Measurements from ENCODE around the gene ST6GALNAC4. TPM values are rescaled to one million over a fixed set of nuclear protein-coding genes. Genes with fewer than 3 reads are reported as not detected.
"Not testable (repeated sequence)": the region's sequence is repeated elsewhere in the genome, so short reads cannot be mapped to it uniquely, and the experiment has no call there.

The ST6GALNAC4 gene
- total RNA-seq, 1 experiment from 2014 or later: 12.6 TPM

DNA sequence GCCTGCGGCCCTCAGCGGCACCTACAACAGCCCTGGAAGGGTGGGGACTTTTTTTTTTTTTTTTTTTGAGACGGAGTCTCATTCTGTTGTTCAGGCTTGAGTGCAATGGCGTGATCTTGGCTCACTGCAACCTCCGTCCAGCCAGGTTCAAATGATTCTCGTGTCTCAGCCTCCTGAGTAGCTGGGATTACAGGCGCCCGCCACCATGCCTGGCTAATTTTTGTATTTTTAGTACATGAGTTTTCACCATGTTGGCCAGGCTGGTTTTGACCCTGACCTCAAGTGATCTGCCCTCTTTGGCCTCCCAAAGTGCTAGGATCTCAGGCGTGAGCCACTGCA is 46.7 kb downstream of the ST6GALNAC4 start:
- DNase-seq (ENCODE audit: low read depth): not testable (repeated sequence)

- peak; percentile 84 for DNase-seq (ENCODE audit: low read depth)
These were observed 47.3 kb downstream of the ST6GALNAC4 start for GRCh38 chr9:127869310-127870152.

DNA sequence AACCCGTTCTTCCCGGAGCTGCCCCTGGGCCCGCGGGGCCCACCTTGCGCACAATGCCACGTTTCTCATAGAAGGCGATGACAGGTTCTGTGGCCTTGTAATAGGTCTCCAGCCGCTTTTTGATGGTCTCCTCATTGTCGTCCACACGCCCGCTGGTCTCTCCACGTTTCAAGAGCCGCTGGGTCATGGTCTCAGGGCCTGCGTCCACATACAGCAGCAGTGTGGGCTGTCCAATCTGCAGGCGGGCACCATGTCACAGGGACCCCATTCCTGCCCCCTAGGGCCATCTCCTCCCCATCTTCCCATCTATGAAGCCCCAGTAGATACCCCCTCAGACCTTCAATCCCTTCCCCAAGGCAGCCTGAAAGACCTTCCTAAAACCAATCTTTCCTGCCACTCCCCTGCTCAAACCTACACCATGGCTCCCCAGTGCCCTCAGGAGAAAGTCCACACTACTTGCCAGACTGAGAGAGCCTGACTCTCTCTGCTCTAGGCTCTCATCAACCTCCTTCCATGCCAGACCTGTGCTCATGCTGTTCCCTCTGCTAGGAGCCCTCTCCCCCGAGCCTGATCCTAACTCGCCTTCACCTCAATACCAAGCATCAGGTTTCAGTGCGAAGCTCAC is 48.5 kb downstream of the ST6GALNAC4 start:
- no peak for DNase-seq (ENCODE audit: low read depth)

DNA sequence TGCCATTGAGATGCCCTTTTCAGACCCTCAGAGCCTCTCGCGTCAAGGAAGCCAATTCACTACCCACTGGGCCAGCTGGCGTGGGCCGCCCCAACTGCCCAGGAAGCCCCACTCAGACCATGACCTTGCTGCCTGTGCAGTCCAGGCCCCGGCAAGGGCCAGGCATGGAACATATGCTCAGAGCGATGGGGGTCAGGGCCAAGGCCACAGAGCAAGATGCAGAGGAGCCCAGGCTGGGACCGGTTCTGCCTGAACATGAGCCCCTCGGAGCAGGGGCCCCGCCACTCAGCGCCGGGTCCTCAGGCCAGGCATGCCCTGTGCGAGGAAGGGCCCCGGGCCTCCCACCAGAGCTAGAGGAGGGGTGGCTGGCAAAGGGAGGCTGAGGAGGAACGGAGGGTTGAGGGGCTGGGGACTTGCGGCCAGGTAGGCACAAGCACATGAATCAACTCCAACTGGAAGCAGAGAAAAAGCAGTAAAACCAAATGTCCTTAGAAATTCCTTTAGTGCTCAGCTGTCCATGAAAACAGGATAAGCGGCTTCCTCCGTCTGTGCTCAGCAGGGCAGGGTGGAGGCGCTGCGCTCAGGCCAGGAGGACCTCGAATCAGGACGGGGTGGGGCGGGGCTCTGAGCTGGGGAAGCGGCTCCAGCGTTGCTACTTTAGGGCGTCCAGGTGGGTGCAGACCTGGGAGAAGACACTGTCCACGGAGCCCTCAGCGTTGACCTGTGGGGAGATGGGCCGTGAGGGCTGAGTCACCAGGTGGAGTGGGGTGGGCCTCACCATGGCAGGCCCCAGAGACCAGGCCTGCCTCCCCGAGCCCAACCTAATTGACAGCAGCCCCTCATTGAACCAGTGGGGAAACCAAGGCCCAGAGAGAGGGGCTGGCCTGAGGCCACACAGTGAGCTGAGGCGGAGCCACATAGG is 49.2 kb downstream of the ST6GALNAC4 start:
- DNase-seq (ENCODE audit: low read depth): no peak

DNA sequence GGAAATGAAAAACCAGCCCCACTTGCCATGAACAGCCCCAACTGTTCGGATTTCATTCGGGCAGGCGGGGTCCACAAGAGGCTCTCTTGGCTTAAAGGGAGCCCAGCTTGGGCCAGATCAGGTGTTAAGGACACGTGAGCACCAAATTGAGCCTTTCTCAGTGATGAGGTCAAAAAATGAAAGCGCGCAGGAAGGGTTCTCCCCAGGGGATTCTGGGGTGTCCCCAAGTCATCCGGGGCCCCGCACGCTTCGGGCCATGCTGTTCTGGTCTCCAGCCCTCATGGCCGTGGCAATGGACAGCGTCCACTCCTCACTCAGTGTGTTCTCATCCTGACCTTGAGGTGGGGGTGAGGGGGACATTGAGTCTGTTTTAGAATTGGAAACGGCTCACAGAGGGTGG is 50.3 kb downstream of the ST6GALNAC4 start:
- DNase-seq (ENCODE audit: low read depth): no peak

DNA sequence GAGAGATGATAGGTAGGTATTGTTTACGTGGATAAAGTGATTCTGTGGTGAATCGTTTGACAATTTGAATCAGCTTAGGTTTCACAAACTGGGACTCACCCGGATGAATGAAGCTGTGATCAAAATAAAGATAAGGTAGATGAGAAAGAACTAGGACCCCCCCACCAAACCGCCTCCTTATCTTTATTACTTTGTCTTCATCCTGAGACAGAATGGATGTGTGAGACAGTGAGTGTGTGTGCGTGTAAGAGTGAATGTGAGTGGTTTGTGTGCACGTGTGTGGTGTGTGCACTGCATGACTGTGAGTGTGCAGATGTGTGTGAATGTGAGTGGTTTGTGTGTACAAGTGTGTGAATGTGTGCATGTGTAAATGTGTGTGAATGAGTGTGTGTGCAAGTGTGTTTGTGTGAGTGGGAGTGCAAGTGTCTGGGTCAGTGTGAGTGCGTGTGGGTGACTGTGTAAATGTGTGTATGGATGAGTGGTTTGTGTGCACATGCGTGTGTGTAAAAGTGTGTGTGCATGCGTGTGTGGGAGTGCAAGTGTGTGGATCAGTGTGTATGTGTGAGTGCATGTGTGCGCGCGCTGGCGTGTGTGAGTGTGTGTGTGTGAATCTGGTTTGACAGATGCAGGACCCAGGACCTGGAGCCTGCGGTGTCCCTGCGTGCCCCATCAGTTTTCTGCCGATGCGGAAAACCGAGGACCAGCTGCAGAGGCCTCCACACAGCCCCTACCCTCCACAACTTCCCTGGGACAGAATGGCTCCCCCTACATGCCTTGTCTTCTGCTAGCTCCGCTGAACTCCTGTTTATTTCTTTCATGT is 51.0 kb downstream of the ST6GALNAC4 start:
- no peak for DNase-seq (ENCODE audit: low read depth)

- DNase-seq (ENCODE audit: low read depth): no peak
These were observed 53.6 kb downstream of the ST6GALNAC4 start for GRCh38 chr9:127863191-127863621.

DNA sequence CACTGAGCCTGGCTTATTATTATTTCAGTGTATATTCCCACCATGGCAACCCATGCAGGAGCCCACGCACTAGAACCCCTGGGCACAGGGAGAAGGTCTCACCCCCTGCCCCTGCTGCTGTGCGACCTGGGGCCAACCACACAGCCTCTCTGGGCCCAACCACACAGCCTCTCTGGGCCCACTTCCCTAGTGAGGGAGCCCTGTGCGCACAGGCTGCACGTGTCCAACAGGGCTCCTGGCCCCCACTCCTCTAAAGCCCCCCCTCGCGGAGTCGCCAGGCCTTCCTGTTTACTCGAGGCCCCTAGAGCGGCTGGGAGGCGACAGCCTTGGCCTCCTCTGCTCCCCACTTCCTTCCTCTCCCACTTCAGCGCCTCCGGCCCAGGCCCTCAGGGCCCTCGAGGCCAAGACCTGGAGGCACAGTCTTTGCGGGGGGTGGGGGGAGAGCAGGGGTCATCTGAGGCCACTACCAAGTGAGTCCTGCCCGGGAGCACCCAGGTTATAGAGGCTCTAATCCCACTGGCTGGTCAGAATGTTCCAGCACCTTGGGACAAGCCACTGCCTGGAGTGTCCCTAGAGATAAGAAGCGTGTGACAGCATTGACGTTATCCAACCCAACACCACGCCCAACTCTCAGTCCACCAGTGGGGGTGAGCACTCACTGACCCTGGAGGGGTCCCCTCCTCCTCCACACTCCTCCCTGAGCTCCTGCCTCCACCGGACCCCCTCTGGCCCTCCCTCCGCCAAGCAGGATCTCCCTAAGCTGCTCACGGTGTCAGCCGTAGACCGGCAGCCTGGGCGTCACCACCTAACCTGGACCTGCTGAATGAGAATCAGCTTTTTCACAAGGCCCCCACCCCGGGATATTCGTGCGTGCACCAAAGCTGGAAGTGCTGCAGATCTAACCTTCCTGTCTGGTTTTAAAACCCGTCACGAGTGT is 54.5 kb downstream of the ST6GALNAC4 start:
- DNase-seq (ENCODE audit: low read depth): peak; percentile 40

GRCh38 chr9:127860779-127861178 is 56.1 kb downstream of the ST6GALNAC4 start:
- DNase-seq (ENCODE audit: low read depth): no peak

DNA sequence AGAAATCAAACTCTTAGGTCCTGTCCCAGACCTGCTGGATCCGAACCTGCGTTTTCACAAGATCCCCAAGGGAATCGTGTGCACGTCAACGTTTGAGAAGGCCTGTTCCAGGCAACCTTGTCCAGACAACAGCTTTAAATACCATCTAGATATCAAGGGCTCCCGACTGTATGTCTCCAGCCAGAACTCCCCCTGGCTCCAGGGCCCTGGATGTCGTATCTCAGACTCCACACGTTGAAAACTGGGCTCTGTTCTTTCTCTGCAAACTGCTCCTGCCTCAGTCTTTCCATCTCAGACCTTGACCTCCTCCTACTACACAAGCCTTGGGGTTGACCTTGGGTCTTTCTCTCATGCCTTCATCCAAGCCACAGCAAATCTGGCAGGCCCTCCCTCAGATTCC is 56.6 kb downstream of the ST6GALNAC4 start:
- DNase-seq (ENCODE audit: low read depth): no peak

DNA sequence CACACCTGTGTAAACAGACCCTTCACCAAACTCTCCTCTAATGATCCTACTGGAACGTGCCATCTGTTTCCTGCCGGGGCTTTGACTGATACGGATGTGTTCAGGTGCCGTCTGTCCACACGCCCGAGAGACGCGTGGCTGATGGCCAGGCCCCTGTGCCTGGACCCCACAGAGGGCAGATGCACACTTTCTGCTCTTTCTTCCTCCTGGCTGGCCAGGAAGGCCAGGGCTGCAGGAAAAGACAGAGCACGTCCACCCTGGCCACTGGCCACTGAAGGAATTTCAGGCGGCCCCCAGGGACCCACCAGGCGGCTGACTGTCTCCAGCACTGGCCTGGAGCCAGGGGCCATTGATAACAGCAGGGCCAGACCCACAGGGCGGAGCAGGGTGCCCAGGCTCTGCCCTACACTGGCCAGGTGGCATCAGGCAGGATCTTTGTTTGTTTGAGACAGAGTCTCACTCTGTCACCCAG is 58.8 kb downstream of the ST6GALNAC4 start:
- DNase-seq (ENCODE audit: low read depth): no peak

Other genes with a start within 250 kb of the ST6GALNAC4 start
- gene CFAP157, start 210.1 kb downstream of the ST6GALNAC4 start, total RNA-seq (2014; rRNA removed; shearing (Covaris generic)): not detected in 2 replicates
- 10.7 and 17.5 TPM in 2 replicates for gene PTRH1, start 201.4 kb downstream of the ST6GALNAC4 start, total RNA-seq (2014; rRNA removed; shearing (Covaris generic))
- gene TTC16, start 201.0 kb downstream of the ST6GALNAC4 start, total RNA-seq (2014; rRNA removed; shearing (Covaris generic)): not detected in 2 replicates
- 10.4 and 12.3 TPM in 2 replicates for gene TOR2A, start 181.7 kb downstream of the ST6GALNAC4 start, total RNA-seq (2014; rRNA removed; shearing (Covaris generic))
- 0.12 TPM in 1 of 2 replicates, not detected in the other for gene SH2D3C, start 138.4 kb downstream of the ST6GALNAC4 start, total RNA-seq (2014; rRNA removed; shearing (Covaris generic))
- gene CDK9, start 131.0 kb downstream of the ST6GALNAC4 start, total RNA-seq (2014; rRNA removed; shearing (Covaris generic)): 31.8 and 33.2 TPM in 2 replicates
- 46.2 and 76.4 TPM in 2 replicates for gene FPGS, start 114.2 kb downstream of the ST6GALNAC4 start, total RNA-seq (2014; rRNA removed; shearing (Covaris generic))
- 25.9 and 46.1 TPM in 2 replicates for gene ENG, start 62.4 kb downstream of the ST6GALNAC4 start, total RNA-seq (2014; rRNA removed; shearing (Covaris generic))
- gene AK1, start 39.4 kb downstream of the ST6GALNAC4 start, total RNA-seq (2014; rRNA removed; shearing (Covaris generic)): 58.5 and 86.3 TPM in 2 replicates
- gene ST6GALNAC6, start 17.4 kb downstream of the ST6GALNAC4 start, total RNA-seq (2014; rRNA removed; shearing (Covaris generic)): 15.9 and 29.4 TPM in 2 replicates
- gene PIP5KL1, start 13.7 kb upstream of the ST6GALNAC4 start, total RNA-seq (2014; rRNA removed; shearing (Covaris generic)): 1.6 TPM in 1 of 2 replicates, not detected in the other
- gene DPM2, start 20.8 kb upstream of the ST6GALNAC4 start, total RNA-seq (2014; rRNA removed; shearing (Covaris generic)): 53.8 and 77.2 TPM in 2 replicates
- gene EEIG1, start 63.9 kb upstream of the ST6GALNAC4 start, total RNA-seq (2014; rRNA removed; shearing (Covaris generic)): 4.3 and 35.5 TPM in 2 replicates
- 10.5 and 13.7 TPM in 2 replicates for gene NAIF1, start 150.3 kb upstream of the ST6GALNAC4 start, total RNA-seq (2014; rRNA removed; shearing (Covaris generic))
- gene SLC25A25, start 151.2 kb upstream of the ST6GALNAC4 start, total RNA-seq (2014; rRNA removed; shearing (Covaris generic)): 8.7 and 19.8 TPM in 2 replicates
- gene PTGES2, start 210.7 kb upstream of the ST6GALNAC4 start, total RNA-seq (2014; rRNA removed; shearing (Covaris generic)): 34.9 and 53.8 TPM in 2 replicates
- gene LCN2, start 232.4 kb upstream of the ST6GALNAC4 start, total RNA-seq (2014; rRNA removed; shearing (Covaris generic)): 0.42 TPM in 1 of 2 replicates, not detected in the other
- gene BBLN, start 243.2 kb upstream of the ST6GALNAC4 start, total RNA-seq (2014; rRNA removed; shearing (Covaris generic)): 289 and 427 TPM in 2 replicates